GM19468 (cell line): ENCODE data around the gene ATP13A2.

Source experiments
- ATAC-seq: cut with Tn5 transposase; IDR thresholded peaks from one replicate; pipeline ENCODE4 v1.9.1; 2021; ENCODE audit warnings: mild to moderate bottlenecking, moderate library complexity, moderate number of reproducible peaks; ENCODE audit not compliant: unreplicated experiment; ENCODE audit errors: extremely low read depth

The ATP13A2 gene, protein sequence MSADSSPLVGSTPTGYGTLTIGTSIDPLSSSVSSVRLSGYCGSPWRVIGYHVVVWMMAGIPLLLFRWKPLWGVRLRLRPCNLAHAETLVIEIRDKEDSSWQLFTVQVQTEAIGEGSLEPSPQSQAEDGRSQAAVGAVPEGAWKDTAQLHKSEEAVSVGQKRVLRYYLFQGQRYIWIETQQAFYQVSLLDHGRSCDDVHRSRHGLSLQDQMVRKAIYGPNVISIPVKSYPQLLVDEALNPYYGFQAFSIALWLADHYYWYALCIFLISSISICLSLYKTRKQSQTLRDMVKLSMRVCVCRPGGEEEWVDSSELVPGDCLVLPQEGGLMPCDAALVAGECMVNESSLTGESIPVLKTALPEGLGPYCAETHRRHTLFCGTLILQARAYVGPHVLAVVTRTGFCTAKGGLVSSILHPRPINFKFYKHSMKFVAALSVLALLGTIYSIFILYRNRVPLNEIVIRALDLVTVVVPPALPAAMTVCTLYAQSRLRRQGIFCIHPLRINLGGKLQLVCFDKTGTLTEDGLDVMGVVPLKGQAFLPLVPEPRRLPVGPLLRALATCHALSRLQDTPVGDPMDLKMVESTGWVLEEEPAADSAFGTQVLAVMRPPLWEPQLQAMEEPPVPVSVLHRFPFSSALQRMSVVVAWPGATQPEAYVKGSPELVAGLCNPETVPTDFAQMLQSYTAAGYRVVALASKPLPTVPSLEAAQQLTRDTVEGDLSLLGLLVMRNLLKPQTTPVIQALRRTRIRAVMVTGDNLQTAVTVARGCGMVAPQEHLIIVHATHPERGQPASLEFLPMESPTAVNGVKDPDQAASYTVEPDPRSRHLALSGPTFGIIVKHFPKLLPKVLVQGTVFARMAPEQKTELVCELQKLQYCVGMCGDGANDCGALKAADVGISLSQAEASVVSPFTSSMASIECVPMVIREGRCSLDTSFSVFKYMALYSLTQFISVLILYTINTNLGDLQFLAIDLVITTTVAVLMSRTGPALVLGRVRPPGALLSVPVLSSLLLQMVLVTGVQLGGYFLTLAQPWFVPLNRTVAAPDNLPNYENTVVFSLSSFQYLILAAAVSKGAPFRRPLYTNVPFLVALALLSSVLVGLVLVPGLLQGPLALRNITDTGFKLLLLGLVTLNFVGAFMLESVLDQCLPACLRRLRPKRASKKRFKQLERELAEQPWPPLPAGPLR

DNA sequence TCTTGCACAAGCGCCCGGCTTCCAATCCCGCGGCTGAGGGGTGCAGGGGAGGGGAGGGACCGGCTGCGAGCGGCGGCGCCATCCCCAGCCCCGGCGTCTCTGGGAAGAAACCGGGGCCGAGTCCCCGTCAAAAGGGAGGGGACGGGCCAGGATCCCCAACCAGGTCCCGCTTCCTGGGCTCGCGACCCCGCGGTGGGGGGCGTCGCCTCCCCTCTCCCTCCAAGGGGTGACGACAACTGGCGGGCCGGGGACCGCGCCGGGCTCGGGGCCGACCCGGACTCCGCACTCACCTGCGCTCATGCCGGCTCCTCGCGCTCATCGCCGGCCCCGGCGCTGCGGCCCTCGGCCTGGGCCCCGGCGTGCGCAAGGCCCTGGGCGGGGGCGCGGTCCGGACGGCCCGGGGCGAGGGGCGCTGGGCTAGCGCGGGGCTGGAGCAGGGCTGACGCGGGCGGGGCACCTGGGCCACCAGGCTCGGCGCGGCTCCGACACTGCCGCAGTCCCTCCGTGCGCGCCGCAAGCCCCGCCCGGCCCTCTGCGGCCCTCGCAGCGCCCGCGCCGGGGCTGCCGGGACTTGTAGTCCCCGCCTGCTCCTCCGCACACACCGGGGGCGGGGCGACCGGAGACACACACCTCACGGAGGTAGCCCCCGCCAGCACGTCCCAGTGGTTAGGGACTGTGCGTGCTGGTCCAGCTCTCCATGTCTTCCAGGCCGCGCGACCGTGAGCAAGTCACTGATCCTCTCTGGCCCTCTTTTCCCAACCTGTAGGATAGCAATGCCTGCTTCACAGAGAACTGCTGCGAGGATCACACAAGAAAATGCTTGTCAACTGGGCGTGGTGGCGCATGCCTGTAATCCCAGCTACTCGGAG lies at the start of gene ATP13A2:
ATP13A2 (minus strand) TSS at position 490 of the 869 bp plus-strand sequence; CDS start at position 300, 190 bp downstream.
- peak; percentile 66 for ATAC-seq

DNA sequence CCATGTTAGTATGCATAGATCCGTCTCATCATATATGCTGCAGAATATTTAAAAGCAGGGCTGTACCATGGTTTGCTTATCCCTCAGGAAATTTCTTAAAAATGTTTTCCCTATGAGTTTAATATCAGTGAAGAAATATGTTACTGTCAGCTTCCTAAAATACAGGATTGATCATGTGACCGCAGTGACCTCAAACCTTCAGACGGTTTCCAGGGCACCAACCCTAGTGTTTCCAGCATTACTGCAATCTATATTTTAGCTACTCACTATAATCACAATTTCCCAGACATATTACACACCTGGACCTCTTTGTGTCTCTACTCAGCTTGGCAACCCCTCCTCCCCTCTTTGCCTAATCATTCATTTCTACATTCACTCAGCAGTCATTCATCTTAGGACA lies 49.8 kb upstream of the ATP13A2 start:
- no peak for ATAC-seq

DNA sequence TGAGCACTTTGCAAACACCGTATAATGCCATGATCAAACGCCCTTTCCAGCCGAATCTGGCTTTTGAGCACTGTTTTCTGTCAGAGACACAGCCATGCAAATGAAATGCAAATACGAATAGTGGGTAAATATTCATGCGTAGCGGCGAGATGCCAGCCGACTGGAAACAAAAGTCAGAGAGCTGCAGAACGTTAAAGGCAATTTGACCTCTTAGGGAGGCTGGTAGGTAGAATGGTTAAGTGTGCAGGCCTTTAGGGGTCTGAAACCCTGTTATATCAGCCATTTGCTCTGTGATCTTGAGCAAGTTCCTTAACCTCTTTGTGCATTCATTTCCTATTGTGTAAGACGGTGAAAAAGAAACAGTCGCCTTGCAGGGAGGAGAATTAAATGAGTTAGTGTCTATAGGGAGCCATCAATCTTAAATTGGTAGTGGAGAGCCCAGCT lies 48.6 kb upstream of the ATP13A2 start:
- no peak for ATAC-seq

DNA sequence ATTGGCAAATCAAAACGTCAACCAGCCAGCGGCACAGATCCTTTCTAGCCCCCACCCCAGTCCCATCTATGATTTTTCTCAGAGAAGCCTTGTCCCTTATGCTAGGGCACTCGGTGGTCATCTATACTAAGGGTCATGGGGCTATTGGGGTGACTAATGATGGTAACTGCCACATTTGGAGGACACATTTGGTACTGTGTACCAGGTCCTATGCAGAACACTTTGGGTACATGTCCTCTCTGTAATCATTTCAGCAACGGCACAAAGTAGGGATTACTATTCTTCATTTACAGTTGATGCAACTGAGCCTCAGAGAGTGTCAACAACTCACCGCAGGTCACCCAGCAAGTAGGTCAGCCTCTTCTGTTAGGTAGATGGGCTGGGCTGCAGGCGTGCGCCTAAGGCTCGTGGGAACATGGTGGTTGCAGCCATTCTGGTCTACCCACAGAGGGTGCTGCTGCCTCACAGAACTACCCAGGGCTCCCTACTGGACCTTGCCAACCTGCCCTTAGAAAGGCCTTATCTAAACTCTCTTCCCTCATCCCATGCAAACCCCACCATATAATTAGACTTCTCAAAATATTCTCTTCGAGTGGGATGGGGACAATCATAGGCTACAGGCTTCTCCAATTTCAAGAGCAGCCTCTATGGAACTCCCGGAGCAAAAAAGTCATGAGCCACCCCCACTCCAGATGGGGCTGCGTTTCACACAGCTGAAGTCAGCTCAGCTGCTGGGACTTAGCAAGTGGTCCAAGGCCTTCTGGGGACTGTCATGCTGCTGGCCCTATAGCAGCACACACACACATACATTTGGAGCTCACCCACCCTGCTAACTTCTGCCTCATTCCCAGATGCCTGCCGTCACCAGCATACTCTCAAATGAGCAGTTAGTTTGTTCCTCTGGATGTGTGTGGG lies 47.9 kb upstream of the ATP13A2 start:
- ATAC-seq: no peak

DNA sequence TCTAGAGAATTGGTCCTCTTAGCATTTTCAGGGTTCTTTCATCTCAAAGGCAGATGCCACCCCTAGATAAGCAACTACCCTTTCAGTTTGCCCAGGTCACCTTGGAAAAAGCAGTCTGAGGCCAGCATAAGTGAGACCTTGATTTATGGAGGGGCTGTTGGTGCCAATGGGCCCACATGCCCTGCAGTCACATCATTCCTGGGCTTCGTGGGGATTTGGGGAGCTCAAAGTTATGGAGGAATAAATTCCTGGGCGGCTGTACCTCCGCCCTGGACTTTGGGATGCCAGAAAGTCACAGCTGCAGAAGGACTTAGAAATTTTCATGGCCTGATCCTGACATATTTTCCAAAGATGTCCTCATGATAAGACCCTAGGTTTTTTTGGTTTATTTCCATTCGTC lies 44.8 kb upstream of the ATP13A2 start:
- ATAC-seq: no peak

DNA sequence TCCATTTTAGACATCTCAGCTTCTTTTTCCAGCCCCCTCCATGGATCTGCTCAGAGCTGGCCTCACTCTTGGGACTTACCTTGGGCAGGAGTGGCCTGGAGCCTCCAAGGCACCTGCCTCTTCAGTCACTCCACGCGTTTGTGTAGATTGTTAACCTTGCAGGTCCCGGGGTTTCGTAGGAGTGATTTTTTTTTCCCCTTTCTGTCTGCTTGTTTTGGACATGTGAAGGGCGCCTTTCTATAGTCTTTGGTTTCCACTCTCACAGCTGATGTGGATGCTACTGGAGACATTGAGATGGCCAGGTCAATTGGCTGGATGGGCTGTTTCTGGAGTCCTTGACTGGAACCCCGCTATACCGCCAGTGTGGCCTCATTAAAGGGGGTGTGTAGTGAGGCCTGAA lies 44.1 kb upstream of the ATP13A2 start:
- no peak for ATAC-seq

DNA sequence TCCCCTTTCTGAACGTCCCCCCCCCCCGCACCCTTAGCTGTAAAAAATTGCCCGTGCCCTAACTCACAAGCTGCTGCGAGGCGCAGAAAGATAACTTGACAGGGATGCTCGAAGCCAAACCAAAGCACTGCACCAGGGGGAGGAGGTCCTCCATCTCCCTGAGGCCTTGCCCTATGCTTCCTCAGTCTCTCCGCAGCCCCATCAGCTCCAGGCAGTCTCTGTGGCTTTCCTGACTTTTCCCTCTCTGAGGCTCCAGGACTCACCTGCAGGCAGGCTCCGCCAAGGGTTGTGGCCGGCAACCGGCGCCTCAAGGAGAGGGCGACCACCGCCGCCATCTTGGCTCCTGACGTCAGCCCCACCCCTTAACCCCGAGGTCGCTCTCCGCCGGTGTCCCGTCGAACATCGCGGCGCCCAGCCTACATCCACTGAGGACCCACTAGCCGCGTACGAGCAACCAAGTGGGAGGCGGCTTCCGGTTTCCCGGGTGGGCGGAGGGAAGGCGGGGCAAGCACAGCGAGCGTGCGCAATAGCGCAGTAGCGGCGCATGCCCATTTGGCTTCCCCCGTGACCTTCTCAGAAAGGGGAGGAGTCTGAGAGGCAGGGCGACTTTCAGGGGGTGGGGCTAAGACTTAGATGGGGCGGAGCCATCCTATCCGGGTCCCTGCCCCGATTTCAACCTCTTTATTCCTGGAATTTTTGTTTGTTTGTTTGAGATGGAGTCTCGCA lies 42.1 kb upstream of the ATP13A2 start, which contains the start of gene SDHB:
SDHB (minus strand) TSS at position 348 of the 726 bp plus-strand sequence; CDS start at position 335, 13 bp downstream.
- peak; percentile 94 for ATAC-seq

DNA sequence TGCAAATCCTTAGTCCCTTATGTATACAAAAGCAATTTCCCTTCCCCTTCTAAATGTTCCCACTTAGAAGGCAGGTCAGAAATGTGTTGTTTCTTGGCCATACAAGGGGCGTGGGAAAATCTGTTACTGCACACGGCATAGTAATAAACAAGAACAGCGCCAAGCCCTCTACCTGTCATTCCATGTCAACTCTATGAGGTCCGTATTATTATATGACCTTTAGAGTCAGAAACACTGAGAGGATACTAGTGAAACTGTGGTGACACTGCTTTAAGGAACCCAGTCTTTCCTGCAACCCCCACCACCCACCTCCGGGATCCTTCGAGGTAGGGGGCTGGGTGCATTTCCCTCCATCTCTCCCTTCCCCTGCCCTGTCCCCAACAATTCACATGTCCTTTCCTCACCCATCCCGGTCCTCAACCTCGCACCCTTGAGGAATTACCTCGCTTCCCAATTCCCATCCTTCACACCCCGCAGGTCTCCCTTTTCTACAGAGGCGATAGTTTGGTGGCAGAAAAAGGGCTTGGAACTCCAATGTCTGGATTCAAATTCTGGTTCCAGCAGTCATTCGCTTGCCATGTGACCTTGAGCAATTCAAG lies 41.5 kb upstream of the ATP13A2 start:
- ATAC-seq: no peak

DNA sequence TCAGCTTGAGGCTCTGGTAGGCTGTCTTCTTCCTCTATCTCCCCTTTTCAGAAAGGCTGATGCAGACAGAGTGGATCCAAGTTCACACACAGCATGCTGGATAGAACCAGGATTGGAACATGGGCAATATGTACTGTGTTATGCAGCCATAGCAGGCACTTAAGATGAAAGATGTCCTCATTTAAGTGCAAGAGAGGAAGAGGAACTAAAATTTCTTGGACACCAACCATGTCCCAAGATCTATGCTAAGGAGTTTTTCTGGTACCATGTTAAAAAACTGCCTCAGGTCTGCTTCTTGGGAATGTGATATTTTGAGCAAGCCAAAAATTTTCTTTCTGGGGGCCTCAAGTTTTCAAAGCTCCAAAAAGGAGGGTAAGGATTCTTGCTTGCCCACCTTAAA lies 40.9 kb upstream of the ATP13A2 start:
- no peak for ATAC-seq

DNA sequence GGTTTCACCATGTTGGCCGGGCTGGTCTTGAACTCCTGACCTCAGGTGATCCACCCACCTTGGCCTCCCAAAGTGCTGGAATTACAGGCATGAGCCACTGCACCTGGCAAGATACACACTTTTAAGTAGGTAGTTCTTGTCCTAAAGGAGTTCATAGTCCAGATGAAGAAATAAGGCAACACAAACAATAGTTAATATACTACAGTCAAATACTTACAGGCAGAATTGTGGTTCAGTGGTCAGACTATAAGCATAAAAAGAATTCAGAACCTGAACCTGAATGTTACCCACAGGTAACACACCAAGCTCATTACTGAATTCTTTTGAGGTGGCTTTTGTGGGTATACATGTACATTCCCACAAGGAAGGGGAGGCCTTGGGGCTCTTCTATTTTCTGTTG lies 40.3 kb upstream of the ATP13A2 start:
- ATAC-seq: no peak

DNA sequence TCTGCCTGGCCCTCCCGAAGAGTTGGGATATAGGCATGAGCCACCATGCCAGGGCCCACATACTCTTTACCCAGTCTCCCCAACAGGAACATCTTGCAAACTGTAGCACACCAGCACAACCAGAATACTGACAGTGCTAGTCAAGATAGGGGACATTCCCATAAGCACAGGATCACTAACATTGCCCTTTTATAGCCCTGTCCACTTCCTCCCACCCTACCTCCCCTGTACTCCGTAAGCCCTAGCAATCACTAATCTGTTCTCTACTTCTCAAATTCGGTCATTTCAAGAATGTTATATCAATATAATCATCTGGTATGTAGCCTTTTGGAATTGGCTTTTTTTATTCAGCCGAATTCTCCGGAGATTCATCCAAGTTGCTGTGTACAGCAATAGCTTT lies 36.2 kb upstream of the ATP13A2 start:
- no peak for ATAC-seq

DNA sequence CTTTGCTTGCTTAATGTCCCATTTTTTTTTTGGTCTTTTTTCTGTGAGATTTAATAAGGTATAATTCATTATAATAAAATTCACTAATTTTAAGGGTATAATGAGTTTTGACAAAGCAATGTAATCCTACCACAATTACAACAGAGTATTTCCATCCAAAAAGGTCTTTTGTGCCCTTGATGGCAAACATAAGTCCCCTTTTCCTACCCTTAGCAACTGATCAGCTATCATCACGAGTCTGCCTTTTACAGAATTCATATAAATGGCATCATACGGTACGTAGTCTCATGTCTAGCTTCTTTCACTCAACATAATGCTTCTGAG lies 34.6 kb upstream of the ATP13A2 start:
- no peak for ATAC-seq

DNA sequence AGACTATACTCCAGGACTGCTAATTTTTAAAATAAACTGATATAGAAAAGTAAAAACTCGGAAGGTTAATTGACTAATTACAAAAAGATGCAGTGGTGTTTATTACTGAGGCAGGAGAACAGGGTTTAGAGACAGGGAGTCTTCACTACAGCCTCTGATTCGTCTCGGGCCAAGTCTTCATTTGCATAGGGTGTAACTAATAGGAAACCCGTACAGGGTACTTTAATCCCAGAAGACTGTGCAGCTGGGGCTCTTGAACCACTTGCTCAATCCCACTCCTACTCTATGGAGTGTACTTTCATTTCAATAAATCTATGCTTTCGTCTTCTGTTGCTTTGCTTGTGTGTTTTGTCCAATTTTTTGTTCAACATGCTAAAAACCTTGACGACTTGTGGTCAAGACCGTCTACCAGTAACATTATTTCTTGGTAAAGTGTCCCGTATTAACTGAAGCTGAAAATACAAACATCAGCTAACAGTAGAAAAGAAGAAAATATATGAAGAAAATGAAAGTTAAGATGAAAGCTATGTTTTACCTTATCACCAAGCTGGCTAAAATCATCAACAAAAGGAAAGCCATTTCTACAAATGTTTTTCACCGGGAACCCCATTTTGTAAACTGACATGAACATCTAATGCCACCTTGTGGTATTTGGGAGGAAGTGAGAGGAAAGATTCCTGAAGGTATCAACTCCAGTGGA lies 34.1 kb upstream of the ATP13A2 start:
- no peak for ATAC-seq

DNA sequence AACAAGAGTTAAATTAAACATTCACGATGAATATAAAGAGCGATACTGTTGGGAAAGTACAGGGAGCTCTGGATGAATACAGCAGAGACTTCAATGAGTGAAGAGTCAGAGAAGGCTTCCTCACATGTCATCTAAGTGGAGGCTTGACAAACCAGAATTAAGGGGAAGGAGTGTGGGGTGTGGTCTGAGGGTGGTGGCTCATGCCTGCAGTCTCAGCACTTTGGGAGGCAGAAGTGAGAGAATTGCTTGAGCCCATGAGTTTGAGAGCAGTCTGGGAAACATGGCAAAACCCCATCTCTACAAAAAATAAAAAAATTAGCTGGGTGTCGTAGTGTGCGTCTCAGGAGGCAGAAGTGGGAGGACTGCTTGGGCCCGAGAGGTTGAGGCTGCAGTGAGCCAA lies 33.4 kb upstream of the ATP13A2 start:
- ATAC-seq: no peak

DNA sequence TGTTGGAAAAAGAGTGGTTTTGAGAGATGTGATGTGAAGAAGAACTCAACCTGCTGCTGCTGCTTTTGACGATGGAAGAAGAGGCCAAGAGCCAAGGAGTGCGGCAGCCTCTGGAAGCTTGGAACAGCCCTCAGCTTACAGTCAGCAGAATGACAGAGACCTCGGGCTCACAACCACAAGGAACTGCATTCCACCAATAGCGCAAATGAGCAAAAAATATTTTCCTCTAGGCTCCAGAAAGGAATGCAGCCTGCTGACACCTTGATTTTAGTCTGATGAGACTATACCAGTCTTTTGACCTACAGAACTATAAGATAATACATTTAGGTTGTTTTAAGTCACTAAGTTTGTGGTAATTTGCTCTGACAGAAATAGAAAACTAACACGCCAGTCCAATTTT lies 31.9 kb upstream of the ATP13A2 start:
- no peak for ATAC-seq

DNA sequence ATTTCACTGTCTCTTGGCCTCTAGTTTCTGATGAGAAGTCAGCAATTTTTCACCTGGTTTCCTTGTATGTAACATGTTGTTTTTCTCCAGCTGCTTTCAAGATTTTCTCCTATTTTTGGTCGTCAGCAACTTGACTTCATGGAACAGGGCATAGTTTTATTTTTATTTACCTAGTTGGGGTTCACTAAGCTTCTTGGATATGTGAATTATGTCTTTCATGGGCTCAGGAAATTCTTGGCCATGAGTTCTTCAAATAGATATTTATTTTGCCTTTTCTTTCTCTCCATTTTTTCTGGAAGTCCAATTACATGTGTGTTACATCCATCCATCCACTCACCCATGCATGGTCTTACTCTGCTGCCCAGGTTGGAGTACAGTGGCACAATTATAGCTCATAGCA lies 28.4 kb upstream of the ATP13A2 start:
- ATAC-seq: no peak

DNA sequence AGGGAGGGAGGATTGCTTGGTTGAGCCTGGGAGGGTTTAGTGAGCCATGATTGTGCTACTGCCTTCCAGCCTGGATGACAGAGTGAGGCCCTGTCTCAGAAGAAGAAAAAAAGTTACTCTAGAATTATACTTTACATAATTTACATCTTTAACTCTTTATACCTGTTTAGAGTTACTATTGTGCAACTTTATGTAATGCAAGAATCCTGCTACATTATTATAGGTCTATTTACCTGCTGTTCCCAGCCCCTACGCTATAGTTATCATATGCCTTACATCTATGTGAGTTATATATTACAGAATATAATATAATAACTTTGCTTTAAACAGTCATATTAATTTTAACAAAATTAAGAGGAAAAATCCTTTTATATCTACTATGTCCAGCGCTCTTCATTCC lies 27.8 kb upstream of the ATP13A2 start:
- no peak for ATAC-seq
